ENCODE data around the gene RNF175.

DNA sequence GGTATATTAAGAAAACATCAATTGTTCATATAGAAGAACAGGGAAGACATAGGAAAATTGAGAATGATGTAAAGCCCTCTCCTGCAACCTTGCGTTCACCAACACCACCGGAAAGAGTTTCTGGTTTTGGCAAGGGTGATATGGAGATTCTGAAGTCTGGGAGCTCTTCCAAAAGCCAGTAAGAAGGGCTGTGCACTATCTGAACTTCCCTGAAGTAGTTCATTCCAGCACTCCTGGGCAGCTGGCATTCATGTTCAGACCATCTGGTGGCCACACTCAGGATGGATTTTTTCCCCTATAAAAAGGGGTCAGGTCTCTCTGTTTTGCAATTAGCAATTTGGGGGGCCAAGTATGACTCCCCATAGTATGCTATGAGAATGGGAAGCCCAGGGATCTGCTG, 91.2 kb downstream of the RNF175 start:
- no peak for TF ChIP-seq POLR2A (IDR thresholded peaks at IDR 0.05)
- TF ChIP-seq, protein P1, sequence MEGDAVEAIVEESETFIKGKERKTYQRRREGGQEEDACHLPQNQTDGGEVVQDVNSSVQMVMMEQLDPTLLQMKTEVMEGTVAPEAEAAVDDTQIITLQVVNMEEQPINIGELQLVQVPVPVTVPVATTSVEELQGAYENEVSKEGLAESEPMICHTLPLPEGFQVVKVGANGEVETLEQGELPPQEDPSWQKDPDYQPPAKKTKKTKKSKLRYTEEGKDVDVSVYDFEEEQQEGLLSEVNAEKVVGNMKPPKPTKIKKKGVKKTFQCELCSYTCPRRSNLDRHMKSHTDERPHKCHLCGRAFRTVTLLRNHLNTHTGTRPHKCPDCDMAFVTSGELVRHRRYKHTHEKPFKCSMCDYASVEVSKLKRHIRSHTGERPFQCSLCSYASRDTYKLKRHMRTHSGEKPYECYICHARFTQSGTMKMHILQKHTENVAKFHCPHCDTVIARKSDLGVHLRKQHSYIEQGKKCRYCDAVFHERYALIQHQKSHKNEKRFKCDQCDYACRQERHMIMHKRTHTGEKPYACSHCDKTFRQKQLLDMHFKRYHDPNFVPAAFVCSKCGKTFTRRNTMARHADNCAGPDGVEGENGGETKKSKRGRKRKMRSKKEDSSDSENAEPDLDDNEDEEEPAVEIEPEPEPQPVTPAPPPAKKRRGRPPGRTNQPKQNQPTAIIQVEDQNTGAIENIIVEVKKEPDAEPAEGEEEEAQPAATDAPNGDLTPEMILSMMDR (IDR thresholded peaks at IDR 0.05 in 8 of 11, conservative IDR thresholded peaks at IDR 0.05 in 3 of 11): no peak
- no peak for TF ChIP-seq POLR2AphosphoS5 (IDR thresholded peaks at IDR 0.05)

All from spleen (tissue), 7 donors.